ENCODE data around the gene TMEM273. TPM values are rescaled to one million over a fixed set of nuclear protein-coding genes. Genes with fewer than 3 reads are reported as not detected.
"Not testable (repeated sequence)": the region's sequence is repeated elsewhere in the genome, so short reads cannot be mapped to it uniquely, and the experiment has no call there.

TMEM273 gene
- polyA plus RNA-seq, 1 donor: 5.6 TPM

- no peak for DNase-seq (ENCODE audit: low read depth)
Measured at GRCh38 chr10:49205206-49205605, 17.0 kb upstream of the TMEM273 start.

GRCh38 chr10:49204119-49204518, 15.9 kb upstream of the TMEM273 start:
- no peak for DNase-seq (ENCODE audit: low read depth)

- no peak for DNase-seq (ENCODE audit: low read depth)
Measured at GRCh38 chr10:49202266-49202665, 14.1 kb upstream of the TMEM273 start.

- no peak for DNase-seq (ENCODE audit: low read depth)
Measured at GRCh38 chr10:49200854-49201253, 12.7 kb upstream of the TMEM273 start.

GRCh38 chr10:49197171-49197570, 9.0 kb upstream of the TMEM273 start:
- no peak for DNase-seq (ENCODE audit: low read depth)

GRCh38 chr10:49195864-49196263, 7.7 kb upstream of the TMEM273 start:
- not testable (repeated sequence) for DNase-seq (ENCODE audit: low read depth)

GRCh38 chr10:49194212-49194920, 6.2 kb upstream of the TMEM273 start:
- no peak for DNase-seq (ENCODE audit: low read depth)

DNA sequence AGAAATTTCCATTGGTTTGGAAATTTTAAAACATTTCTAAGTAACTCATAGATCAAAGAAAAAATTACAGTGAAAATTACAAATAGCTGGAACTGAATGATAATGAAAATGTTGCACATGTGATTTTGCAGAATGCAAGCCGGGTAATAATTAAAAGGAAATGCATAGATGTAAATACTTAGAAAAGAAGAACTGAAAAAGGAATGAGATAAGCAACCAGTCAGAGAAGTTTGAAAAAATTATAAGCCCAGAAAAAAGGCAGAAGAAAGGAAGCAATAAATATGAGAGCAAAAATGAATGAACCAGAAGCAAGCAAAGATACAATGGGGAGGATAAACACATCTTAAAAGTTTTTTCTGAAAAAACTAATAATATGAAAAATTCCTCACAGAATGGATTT, 3.2 kb upstream of the TMEM273 start:
- no peak for DNase-seq (ENCODE audit: low read depth)

GRCh38 chr10:49189422-49189821, 1.2 kb upstream of the TMEM273 start:
- no peak for DNase-seq (ENCODE audit: low read depth)

GRCh38 chr10:49187044-49187484, 1.1 kb downstream of the TMEM273 start:
- DNase-seq (ENCODE audit: low read depth): no peak

DNA sequence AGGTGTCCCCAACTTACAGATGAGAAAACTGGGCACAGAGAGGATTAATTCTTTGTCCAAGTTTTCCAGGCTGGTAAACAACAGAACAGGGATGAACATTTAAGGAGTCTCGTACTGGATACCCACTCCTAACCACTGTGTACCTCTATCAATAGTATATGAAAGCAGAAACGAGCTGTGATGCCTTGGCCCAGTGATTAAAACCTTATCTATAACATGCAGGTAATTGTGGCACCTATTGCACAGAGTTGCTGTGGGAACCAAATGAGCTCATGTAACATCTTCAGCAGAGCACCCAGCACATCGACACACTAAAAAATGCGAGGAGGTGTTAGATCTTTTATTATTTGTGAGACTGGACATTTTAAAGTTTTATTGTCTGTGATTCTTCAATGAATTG, 1.6 kb downstream of the TMEM273 start:
- DNase-seq (ENCODE audit: low read depth): no peak

DNA sequence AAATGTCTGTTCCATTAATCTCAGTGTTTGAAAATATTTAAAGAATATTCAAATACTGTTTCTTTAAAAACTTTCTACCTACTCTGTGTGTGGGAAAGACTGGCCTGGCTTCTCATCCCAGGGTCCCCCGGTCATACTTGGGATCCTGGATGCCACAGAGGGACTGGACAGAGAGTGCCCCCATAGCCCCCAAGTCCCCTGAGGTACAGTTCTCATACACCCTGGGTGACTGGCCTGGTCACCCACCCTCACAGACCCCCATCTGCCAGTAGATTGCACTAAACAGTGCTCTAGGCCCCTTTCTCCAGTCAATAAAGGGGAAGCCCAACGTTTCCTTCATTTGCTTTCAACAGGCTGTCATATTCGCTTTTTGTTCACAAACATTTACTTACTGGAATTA, 3.0 kb downstream of the TMEM273 start:
- DNase-seq (ENCODE audit: low read depth): no peak

DNA sequence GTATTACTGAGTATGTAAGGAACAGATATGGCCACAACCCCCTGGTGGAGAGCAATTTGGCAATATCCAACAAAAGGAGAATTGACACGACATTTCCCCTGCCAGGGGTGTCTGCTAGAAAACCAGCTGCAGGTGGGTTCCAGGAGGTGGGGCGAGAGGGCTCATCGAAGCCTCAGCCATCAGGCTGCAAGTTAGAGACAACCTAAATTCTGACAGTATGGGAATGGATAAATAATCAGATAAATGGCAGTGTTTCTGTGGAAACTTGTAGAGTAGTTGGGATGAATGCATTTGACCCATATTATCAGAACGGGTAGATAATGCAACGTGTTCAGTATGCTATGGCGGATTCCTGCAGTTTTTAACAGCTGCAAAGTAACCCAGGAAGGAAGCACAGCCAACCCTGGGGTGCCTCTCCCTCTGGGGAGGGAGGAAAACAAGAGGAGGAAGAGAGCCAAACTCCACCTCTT, 3.5 kb downstream of the TMEM273 start:
- DNase-seq (ENCODE audit: low read depth): no peak

DNA sequence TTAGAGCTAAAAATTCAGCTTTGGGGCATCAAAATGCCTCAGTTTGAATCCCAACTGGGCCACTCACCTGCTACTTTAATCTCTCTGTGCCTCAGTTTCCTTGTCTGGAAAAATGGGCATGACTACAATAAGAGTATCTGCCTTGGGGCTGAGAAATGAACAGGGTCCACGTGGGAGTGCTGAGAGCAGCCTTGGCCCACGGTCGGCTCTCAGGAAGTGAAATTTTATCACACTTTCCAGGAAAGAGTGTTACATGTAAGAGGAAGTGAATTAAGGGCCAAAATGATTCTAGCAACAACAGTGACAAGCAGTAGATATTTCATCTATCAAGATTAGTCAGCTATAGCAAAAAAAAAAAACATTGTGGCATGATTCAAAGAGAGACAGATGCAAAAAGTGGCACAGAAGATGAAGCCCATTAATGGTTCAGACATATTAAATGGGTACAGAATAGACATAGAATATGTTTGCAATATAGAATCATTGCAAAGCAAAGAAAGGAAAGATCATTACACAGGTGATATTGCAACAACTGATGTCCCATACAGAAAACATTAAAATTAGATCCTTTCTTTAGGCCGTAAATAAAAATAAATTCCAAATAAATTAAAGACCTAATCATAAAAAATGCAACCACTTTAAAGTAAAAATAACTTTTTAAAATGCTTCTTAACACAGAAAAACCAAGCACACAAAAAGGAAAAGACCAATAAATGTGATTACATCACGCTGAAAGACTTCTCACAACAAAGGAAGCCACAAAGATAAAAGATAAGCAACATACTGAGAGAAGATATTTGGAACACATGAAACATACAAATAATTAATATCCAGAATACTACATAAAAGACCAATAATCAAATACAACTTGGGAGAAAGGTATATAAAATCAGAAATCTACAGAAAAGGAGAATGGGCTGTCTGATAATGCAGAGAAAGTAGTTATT, 4.3 kb downstream of the TMEM273 start:
- DNase-seq (ENCODE audit: low read depth): no peak

DNA sequence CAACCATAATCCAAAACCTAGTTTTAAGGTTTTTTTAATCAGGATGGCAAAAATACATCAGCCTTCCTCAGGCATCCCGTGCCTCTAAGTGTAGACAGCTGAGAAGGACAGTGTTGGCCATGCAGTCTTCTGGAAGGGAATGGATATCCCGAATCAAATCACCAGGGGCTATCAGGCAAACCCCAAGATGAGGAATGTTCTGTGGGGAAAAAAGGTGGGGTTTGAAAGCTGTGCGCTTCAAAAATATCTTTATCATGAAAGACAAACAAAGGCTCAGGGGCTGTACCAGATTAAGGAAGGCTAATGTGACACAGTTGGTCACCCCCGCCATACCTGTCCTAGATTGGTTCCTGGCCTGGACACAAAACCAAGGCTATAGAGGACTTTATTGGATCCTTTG, 5.4 kb downstream of the TMEM273 start:
- DNase-seq (ENCODE audit: low read depth): no peak

DNA sequence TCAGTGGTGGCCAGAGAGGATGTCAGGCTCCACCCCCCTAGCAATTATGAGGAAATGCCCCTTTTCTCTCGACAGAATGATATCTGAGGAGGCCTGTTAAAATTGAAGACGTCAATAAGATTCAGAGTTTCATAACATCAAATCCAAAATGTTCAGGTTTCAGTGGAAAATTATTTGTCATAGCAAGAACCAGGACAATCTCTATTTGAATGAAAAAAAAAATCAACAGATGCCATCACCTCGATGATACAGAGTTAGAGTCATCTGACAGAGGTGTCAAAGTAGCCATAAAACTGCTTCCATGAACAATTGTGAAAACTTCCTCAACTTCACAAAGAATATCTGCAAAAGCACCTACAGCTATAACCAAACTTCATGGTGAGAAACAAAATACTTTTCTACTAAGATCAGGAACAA, 7.7 kb downstream of the TMEM273 start:
- no peak for DNase-seq (ENCODE audit: low read depth)

- no peak for DNase-seq (ENCODE audit: low read depth)
Measured at GRCh38 chr10:49179699-49180443, 8.3 kb downstream of the TMEM273 start.

DNA sequence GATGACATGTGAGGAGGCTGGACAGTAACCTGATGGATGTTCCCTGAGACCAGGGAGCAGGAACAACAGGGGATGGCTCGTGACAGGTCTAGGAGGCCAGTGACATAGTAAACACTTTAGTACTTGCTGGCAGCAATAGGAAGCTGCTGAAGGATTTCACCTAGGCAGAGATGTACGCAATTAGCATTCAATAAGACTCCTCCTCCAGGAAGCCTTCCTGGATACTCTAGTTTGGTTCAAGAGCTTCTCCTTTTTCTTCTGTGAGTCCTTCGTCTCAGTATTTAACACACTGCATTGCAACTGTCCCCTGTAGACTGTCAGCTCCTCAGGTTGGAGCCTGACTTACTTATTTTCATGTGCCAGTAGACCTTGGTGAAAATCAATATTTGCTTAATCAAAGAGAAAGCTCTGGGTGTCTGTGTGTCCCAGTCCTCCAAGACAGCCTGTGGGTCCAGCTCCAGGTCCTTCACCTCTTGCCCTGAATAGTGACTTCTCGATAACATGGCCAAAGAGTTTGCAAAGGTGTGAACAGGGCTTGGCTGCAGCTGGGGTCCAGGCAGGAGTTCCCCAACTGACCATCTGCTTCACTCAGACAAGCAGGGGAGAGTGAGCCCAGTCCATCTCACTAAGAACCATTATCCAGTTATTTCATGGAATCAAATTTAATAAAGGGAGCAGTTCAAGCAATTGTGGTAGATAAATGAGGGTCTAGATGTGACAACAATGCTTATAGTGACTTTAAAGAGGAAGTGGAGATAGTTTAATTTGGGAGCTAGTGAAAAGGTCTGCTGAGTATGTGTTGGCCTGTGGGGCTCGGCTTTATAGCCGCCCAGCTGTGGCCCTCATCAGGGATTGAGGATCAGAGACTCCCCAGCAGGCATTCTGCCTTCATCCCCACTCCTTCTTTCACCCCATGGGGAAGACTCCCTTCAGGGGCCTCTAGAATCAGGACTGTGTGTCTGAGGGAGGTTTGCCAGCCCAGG, 9.4 kb downstream of the TMEM273 start:
- no peak for DNase-seq (ENCODE audit: low read depth)

DNA sequence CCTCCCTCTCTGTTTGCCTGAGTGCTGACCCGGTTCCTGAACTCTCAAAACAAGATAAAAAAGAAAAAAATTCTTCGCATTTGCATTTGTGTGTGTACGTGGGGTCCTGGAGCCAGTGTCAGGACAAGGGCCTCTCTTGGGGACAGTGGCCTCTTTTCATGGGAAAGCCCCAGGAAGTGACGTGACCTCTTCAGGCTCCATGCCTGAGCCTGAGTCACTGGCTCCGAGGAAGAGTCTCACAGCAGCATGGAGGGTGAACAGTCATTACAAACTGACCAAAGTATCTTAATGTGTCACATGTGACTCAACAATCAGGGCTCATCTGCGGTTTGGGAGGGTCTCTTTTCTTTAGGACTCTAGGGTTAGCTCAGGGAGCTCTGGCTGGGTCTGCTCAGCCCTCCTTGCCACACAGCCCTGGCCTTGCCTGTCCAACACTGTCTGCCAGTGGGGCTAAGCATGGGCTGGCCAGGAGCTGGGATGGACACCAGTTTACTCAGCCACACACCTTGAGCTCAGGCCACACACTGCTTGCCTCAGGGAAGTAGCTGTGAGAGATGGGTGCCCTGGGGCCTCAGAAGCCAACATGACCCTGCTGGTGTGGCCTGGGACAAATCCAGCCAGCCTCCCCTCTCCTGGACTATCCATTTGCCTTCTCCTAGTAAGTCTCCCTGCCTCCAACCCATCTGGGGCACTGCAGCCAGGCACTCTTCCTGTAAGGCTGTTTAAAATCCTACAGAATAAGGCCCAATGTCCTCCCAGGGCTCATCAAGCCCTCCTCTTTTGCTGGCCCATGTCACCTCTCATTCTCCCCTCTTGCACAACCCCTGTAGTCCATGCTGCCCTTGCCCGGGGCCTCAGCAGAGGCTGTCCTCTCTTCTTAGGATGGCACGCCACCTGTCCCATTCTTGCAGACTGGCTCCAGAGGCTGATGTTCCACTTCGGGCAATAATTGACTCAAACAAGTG, 10.5 kb downstream of the TMEM273 start:
- peak; percentile 17 for DNase-seq (ENCODE audit: low read depth)

All from forelimb muscle (tissue), 1 donor.